Stimulated activated CD8-positive, alpha-beta memory T cell treated with anti-CD3 and anti-CD28 coated beads, Interleukin-7, amount 100 ng/mL, for 4 hours (primary cell): ENCODE data around the gene DCK.
"Not testable (repeated sequence)": the region's sequence is repeated elsewhere in the genome, so short reads cannot be mapped to it uniquely, and the experiment has no call there.

Experiments used
- DNase-seq, 2 donors: peaks; one replicate each; pipeline ENCODE4 v3.0.0-alpha.2; 2020; ENCODE audit warnings: low read depth in 2 of 2

Gene DCK

DNA sequence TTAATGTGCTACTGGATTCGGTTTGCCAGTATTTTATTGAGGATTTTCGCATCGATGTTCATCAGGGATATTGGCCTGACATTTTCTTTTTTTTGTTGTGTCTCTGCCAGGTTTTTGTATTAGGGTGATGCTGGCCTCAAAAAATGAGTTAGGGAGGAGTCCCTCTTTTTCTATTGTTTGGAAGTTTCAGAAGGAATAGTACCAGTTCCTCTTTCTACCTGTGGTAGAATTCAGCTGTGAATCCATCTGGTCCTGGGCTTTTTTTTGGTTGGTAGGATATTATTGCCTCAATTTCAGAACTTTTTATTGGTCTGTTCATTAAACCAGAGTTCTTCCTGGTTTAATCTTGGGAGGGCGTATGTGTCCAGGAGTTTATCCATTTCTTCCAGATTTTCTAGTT, 7.9 kb downstream of the DCK start:
- DNase-seq, result not testable (repeated sequence)

DNA sequence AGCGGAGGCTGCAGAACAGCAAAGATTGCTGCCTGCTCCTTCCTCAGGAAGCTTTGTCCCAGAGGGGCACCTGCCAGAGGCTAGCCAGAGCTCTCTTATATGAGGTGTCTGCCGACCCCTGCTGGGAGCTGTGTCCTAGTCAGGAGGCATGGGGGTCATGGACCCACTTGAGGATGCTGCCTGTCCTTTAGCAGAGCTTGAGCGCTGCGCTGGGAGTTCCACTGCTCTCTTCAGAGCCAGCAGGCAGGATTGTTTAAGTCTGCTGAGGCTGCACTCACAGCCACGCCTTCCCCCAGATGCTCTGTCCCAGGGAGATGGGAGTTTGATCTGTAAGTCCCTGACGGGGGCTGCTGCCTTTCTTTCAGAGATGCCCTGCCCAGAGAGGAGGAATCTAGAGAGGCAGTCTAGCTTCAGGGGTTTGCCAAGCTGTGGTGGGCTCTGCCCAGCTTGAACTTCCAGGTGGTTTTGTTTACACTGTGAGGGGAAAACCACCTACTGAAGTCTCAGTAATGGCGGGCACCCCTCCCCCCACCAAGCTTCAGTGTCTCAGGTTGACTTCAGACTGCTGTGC, 10.9 kb downstream of the DCK start:
- peak in 1 of 2 donors; percentile 18 for DNase-seq

DNA sequence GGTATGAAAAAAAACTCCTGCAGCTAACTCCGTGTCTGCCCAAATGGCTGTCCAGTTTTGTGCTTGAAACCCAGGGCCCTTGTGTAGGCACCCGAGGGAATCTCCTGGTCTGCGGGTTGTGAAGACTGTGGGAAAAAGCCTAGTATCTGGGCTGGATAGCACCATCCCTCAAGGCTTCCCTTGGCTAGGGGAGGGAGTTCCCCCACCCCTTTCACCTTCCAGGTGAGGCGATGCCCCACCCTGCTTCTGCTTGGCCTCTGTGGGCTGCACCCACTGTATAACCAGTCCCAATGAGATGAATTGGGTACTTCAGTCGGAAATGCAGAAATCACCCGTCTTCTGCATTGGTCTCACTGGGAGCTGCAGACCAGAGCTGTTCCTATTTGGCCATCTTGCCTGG, 11.6 kb downstream of the DCK start:
- DNase-seq, result not testable (repeated sequence)

GRCh38 chr4:71006203-71006907, 12.9 kb downstream of the DCK start:
- no peak for DNase-seq

GRCh38 chr4:71008196-71008595, 14.7 kb downstream of the DCK start:
- DNase-seq, result no peak

- no peak for DNase-seq
Observed at GRCh38 chr4:71009086-71009485, 15.6 kb downstream of the DCK start.

- no peak for DNase-seq
Observed at GRCh38 chr4:71009890-71010588, 16.6 kb downstream of the DCK start.

DNA sequence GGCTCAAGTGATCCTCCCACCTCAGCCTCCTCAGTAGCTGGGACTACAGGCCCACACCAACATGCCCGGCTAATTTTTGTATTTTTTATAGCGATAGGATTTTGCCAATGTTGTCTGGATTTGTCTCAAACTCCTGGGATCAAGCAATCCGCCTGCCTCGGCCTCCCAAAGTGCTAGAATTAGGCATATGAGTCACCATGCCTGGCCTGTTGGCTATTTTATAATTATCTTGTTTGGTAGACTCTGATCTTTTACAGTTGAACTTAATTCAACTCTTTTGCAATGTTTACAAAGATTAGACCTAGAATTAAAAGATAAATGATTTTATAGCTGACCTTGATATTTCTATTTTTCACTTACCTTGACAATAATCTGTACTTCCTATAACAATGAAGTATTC, 18.0 kb downstream of the DCK start:
- DNase-seq, result no peak

- DNase-seq, result not testable (repeated sequence)
Observed at GRCh38 chr4:71017391-71017790, 23.9 kb downstream of the DCK start.

DNA sequence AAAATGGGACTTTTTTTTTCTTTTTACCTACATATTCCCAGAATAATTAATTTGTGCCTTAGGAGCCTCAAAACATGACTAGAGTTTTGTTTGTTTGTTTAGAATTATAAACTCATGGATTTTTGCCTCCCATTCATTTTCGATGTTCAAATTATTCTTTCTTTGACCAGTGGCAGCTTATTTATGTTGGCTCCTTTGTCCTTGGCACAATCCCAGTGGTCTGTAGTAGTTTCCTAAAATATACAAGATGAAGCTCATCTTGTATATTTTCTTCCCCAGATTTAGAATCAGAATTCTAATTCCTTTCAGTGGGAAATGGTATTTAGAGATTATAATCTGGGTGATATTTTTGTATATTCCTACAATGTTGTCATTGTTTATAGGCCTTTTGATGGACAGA, 27.2 kb downstream of the DCK start:
- DNase-seq, result no peak

DNA sequence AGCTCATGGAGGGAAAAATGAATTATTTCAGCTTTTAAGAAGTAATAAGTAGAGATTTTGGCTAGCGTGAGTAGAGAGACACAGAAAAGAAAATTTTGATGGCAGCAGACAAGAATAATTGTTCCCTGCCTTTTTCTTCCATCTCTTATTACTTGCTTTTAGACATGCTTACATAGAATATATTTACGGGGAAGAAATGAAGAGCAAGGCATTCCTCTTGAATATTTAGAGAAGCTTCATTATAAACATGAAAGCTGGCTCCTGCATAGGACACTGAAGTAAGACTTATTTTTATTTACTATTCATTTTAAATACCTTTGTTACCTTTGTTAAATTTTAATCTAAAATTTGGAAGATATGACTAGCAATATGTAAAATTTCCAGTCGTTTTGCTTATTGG, 32.2 kb downstream of the DCK start:
- DNase-seq, result no peak

GRCh38 chr4:71026086-71026485, 32.6 kb downstream of the DCK start:
- no peak for DNase-seq

GRCh38 chr4:71027611-71028010, 34.2 kb downstream of the DCK start:
- no peak for DNase-seq

DNA sequence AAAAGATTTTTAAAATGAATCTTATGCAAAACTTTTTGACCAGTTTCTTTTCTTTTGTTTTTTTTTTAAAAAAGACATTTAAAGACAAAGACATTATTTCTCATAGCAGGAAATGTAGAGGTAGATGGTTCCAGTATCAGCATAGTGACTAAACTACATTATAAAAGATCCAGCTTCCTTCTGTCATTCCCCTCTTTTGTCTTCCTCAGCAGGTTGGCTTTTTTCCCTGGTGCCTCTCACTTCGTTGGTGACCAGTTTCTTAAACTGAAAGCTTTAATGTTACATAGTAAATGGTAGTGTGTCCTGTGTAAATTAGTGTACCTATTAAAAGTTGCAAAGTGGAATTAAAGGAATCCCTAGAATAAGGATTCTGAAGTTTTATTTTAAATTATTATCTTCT, 36.1 kb downstream of the DCK start:
- DNase-seq, result no peak

DNA sequence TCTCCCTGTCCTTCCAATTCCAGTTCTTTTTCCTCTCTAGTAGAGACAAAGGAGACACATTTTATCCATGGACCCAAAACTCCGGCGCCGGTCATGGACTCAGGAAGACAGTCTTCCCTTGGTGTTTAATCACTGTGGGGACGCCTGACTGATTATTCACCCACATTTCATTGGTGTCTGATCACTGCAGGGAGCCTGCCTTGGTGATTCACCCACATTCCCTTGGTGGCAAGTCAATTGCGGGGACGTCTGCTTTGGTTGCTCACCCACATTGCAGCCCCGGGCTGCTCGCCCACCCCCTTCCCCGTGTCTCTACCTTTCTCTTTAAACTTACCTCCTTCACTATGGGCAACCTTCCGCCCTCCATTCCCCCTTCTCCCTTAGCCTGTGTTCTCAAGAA, 38.7 kb downstream of the DCK start:
- DNase-seq, result not testable (repeated sequence)

- no peak for DNase-seq
Observed at GRCh38 chr4:71045256-71045655, 51.8 kb downstream of the DCK start.

GRCh38 chr4:71049395-71049794, 55.9 kb downstream of the DCK start:
- no peak for DNase-seq

DNA sequence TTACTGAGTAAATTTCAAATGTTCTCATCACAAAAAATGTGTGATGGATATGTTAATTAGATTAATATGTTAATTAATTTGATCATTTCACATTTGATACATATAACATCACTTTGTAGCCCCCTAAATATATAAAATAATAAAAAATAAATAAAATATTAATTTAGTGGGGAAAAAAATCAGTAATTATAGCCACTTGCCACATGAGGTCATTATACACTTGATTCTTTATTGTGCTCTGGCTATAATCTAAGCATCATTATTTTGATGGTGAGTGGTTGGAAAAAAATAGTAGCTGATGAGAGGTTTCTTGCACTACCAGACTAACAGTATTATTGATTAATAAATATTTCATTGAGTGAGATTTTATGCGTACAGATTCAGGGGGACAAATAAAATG, 57.4 kb downstream of the DCK start:
- DNase-seq, result no peak

DNA sequence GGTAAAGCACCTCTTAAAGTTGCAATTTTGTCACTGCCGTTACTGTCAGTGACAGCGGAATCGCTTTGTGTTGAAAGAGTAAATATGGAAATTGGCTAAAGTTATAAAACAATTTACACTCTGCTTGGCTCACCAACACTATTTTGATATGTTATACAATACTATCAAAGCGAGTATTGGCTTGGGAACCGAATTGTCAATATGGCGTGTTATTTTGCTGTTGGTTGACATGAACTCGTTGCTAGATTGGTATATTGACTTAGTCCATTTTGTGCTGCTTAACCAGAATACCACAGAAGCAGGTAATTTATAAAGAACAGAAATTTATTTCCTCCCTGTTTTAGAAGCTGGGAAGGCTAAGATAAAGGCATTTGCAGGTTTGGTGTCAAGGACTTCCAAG, 58.6 kb downstream of the DCK start:
- DNase-seq, result no peak

DNA sequence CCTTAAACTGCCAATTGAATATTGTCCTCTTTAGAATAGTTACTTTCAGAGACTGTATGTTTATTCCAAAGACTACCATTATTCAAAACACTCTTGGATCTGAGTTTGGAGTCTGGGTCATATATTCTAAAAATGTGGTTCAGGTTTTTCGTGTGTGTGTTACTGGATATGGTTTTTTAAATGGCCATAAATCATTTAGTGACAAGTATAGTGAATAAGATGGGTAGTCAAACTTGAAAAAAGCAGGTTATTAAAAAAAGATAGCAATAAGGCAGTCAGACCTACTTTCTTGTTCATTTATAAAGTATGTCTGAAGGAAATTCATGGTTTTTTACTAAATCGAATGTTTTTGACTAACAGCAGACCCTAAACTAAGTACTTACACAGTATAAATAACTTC, 59.3 kb downstream of the DCK start:
- DNase-seq, result no peak

DNA sequence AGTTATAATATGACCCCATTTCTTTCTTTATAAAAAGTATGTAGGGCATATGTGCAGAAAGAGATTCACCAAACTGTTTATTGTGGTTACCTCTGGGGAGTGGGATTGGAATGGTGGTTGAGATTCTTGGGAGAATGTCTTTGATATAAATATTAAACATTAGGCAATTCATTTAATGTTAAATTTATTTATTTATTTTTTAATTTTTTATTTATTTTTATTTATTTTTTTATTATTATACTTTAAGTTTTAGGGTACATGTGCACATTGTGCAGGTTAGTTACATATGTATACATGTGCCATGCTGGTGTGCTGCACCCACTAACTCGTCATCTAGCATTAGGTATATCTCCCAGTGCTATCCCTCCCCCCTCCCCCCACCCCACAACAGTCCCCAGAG, 60.2 kb downstream of the DCK start:
- DNase-seq, result not testable (repeated sequence)

DNA sequence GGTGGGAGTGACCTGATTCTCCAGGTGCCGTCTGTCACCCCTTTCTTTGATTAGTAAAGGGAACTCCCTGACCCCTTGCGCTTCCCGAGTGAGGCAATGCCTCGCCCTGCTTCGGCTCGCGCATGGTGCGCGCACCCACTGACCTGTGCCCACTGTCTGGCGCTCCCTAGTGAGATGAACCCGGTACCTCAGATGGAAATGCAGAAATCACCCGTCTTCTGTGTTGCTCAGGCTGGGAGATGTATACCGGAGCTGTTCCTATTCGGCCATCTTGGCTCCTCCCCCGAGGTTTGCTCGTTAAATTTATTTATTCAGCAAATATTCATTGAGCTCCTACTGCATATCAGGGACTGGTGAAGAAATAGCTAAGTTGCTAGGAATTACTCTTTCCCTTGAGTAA, 66.1 kb downstream of the DCK start:
- DNase-seq, result not testable (repeated sequence)

DNA sequence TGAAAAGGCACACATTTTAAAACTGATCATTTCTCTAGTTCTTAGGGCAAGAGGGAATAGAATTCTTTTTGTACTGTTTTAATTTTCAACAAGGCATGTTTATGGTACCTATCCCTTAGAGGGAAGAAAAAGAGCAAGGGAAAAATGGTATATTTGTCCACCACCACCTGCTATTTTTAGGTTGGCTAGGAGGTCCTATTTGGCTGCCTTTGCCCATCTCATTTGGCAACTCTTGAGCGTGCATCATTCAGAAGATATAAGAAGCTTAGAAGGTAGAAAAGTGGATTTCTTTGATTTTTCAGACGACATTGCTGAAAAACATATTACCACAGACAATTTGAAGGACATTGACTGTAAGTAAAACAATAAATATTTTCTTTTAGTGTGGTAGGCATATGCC, 69.0 kb downstream of the DCK start:
- DNase-seq, result no peak
